ENCODE data around the gene UQCRC1.
"Not testable (repeated sequence)": the region's sequence is repeated elsewhere in the genome, so short reads cannot be mapped to it uniquely, and the experiment has no call there.

Gene UQCRC1

DNA sequence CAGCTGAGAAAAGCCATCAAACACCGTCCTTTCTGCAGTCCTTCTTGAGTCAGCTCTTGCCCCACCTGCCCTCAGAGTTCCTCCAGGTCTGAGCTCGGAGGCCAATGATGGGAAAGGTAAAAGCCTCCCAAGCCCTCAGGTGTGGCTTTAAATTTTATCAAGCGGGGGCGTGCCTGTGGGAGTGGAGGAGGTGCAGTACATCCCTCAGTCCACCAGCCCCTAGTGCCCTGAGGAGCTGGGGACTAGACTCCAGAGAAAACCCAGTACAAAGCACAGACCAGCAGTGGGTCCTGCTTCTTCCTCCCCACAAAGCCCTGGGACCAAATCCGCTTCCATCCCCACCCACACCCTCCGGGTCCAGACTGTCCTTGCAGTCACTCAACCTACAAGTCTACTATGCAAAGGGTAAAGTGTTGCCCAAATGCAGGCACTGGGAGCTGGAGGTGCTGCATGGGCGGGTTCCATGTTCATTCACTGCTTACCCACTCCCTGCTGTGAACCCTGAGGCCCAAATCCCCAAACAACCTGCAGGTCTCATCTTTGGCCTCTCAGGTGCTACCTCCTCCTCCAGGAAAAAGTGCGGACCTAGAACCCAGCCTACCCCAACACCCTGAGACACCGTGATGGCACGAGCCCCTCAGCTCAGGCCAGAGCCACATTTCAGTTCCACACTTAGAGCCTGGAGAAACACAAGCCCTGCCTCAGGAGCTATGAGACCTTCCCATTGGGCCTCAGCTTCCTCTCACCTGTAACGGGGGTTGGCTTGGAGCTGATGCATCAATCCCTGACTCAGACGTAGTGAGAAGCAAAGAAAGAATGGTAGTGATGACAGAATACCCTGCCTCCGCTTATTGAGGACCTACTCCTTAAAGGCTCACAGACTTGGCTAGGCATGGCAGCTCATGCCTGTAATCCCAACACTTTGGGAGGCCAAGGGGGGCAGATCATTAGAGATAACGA, 55.3 kb downstream of the UQCRC1 start:
- no peak for DNase-seq

- no peak for DNase-seq
These were observed 56.1 kb downstream of the UQCRC1 start for GRCh38 chr3:48553361-48553760.

DNA sequence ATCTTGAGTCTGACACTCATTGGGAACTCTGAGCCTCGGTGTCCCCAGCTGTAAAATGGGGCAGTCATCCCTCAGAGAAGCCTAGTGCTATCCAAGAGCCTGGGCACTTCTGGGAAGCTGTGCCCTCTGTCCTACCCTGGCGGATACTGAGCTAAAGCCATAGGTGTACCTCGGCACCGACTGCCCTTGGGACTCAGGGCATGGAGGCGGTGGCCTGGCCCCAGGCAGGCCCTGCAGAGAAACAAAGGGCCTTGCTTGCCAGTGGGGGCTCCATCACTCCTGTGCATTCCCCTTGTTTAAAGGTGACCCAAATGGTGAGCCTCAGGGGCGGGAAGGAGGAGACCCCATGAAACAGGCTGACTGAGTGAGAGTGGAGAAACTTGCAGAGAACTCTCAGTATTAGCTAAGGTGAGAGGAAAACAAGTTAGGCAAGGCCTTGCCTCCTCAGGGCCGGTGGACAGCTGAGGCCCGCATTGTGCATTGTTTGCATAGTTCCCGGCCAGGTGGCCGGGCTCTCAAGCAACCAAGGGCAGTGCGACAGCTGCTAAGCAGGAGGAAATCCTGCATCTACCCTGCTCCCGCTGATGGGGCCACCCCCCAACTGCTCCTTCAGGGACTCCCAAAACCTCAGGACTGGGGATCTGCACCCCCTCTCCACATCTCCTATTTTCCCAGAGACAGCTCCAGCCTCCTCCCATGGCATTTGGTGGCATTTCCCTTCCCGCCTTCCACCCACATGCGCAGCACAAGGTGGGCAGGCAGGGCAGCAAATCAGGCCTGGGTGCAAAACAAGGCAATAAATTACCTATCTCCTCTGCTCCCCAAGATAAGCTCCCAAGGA, 57.1 kb downstream of the UQCRC1 start:
- no peak for DNase-seq

- DNase-seq, result not testable (repeated sequence)
These were observed 57.8 kb downstream of the UQCRC1 start for GRCh38 chr3:48551651-48552050.

All from amniotic stem cell (primary cell).